K562 (cell line): ENCODE measurements around the gene MEIS1. TPM values are rescaled to one million over a fixed set of nuclear protein-coding genes. Genes with fewer than 3 reads are reported as not detected.

Experiments
- ATAC-seq: fragments of 200-7000 bp; cut with Tn5 transposase; 3 replicates; pipeline ENCODE4 v1.9.1; 2020; ENCODE audit warnings: moderate library complexity
- BruUV-seq: library from RNA; stranded (reverse); fragments of 400-500 nt; replicated peaks from 2 replicates; lab custom pipeline; 2021; lab: Mats Ljungman, UMichigan
- CTCF ChIA-PET: fragments of 300-600 bp; formaldehyde crosslinking; extraction: SDS; loops from one replicate; lab custom pipeline; 2021; ENCODE audit warnings: low intra/inter-chr PET ratio; lab: Yijun Ruan, JAX
- POLR2A ChIA-PET: fragments of 300-600, 350-650 bp; sonication (Branson Sonifier 250); formaldehyde crosslinking; extraction: SDS; loops from one replicate; lab custom pipeline; 2021; ENCODE audit warnings: antibody characterized with exemption, inconsistent platforms; lab: Yijun Ruan, JAX
- DNase-seq, 4 experiments: peaks; one replicate each; pipeline versions ENCODE4 v3.0.0 to v3.0.0-alpha.2; 2011 to 2018; ENCODE audit warnings: low spot score in 3 of 4, mixed read lengths in 3 of 4; ENCODE audit errors: extremely low read depth in 1 of 4
- FAIRE-seq: peaks from 2 replicates; lab custom pipeline; 2011; peaks lifted over from hg19 to GRCh38; lab: Jason Lieb, UNC
- H2AFZ ChIP-seq: 2 replicates; pipeline ENCODE4 v1.6.0; 2011; ENCODE audit warnings: low read depth, low read length, control low read depth, inconsistent platforms
- H3K27ac ChIP-seq: fragments of 200-600 bp; 3 replicates; pipeline ENCODE4 v1.8.0; 2011; ENCODE audit warnings: low read depth, mild to moderate bottlenecking, control low read depth, inconsistent platforms, low read length, moderate library complexity, mixed read lengths; ENCODE audit errors: extremely low read depth
- H3K27me3 ChIP-seq, 2 experiments: fragments of 300-600 bp in 1 of 2; 2 replicates in 1 of 2; 3 replicates in 1 of 2; pipeline versions ENCODE4 v1.6.0 to v1.8.0; 2011; ENCODE audit warnings: inconsistent platforms in 2 of 2, low read length in 2 of 2, mild to moderate bottlenecking in 1 of 2, mixed read lengths in 1 of 2, moderate library complexity in 1 of 2; ENCODE audit not compliant: control insufficient read depth in 2 of 2, insufficient read depth in 2 of 2
- H3K36me3 ChIP-seq: fragments of 300-600 bp; 3 replicates; pipeline ENCODE4 v1.8.0; 2011; ENCODE audit warnings: mild to moderate bottlenecking, low read length, inconsistent platforms; ENCODE audit not compliant: control insufficient read depth, insufficient read depth
- H3K4me1 ChIP-seq, 2 experiments: fragments of 200-600 bp in 1 of 2; replicated peaks in 1 of 2; 2 replicates in 1 of 2; 3 replicates in 1 of 2; pipeline versions ENCODE4 v1.5.1 to v1.8.0; 2011; ENCODE audit warnings: inconsistent platforms in 2 of 2, low read length in 2 of 2, mild to moderate bottlenecking in 1 of 2, mixed read lengths in 1 of 2, moderate library complexity in 1 of 2; ENCODE audit not compliant: control insufficient read depth in 2 of 2, insufficient read depth in 2 of 2
- H3K4me2 ChIP-seq: 2 replicates; pipeline ENCODE4 v1.6.1; 2011; ENCODE audit warnings: low read length, control low read depth, inconsistent platforms, mixed read lengths; ENCODE audit not compliant: insufficient read depth
- H3K4me3 ChIP-seq: fragments of 200-600 bp; sonication (generic), shearing (Covaris generic); 2 replicates; pipeline ENCODE4 v1.5.1; 2016; ENCODE audit warnings: control low read depth, inconsistent platforms
- H3K79me2 ChIP-seq: fragments of 200-600 bp; 3 replicates; pipeline ENCODE4 v1.8.0; 2011; ENCODE audit warnings: low read length, inconsistent platforms; ENCODE audit not compliant: control insufficient read depth, insufficient read depth
- H3K9ac ChIP-seq, 2 experiments: 2 replicates each; pipeline versions ENCODE4 v1.6.0 to v1.6.1; 2011; ENCODE audit warnings: low read depth in 2 of 2, low read length in 2 of 2, control low read depth in 1 of 2, inconsistent platforms in 1 of 2, mild to moderate bottlenecking in 1 of 2, mixed read lengths in 1 of 2; ENCODE audit not compliant: insufficient read depth in 1 of 2
- H3K9me1 ChIP-seq: one replicate; pipeline ENCODE4 v1.6.0; 2011; ENCODE audit warnings: inconsistent platforms, mild to moderate bottlenecking, low read length, moderate library complexity; ENCODE audit not compliant: control insufficient read depth, insufficient read depth
- H3K9me3 ChIP-seq: replicated peaks from 2 replicates; pipeline ENCODE4 v1.5.1; 2011; ENCODE audit warnings: low read depth, low read length, inconsistent platforms; ENCODE audit not compliant: control insufficient read depth, insufficient read depth
- H4K20me1 ChIP-seq: replicated peaks from 2 replicates; pipeline ENCODE4 v1.6.1; 2011; ENCODE audit warnings: low read length, inconsistent platforms, mixed read lengths; ENCODE audit not compliant: control insufficient read depth, insufficient read depth
- ARID2 ChIP-seq: fragments of 450-650 bp; IDR thresholded peaks from 2 replicates; pipeline ENCODE4 v1.6.1; 2017; ENCODE audit warnings: antibody characterized with exemption, mild to moderate bottlenecking
- CCAR2 ChIP-seq: fragments of 200-400 bp; formaldehyde crosslinking; IDR thresholded peaks from 2 replicates; pipeline ENCODE4 v1.6.1; 2017; ENCODE audit warnings: mild to moderate bottlenecking, low read depth, low read length
- MAFF ChIP-seq: IDR thresholded peaks from 2 replicates; pipeline ENCODE4 v1.6.1; 2012; ENCODE audit warnings: low read length, improper control_type of control experiment
- PHF21A ChIP-seq: fragments of 450-650 bp; IDR thresholded peaks from 2 replicates; pipeline ENCODE4 v1.6.1; 2017; ENCODE audit warnings: low read depth, borderline replicate concordance
- POLR2A ChIP-seq: fragments of 450-650 bp; conservative IDR thresholded peaks from 2 replicates; pipeline ENCODE4 v1.6.1; 2016
- RHOXF2B ChIP-seq: fragments of 250-450 bp; sonication (Bioruptor Pico); conservative IDR thresholded peaks from 2 replicates; pipeline ENCODE4 v1.5.1; 2021
- SIRT6 ChIP-seq: IDR thresholded peaks from one replicate; pipeline ENCODE4 v1.6.1; 2012; ENCODE audit warnings: low read depth, mild to moderate bottlenecking, control low read depth, inconsistent platforms, low read length, moderate library complexity
- SIX5 ChIP-seq, 2 experiments: IDR thresholded peaks; 2 replicates each; pipeline ENCODE4 v1.6.1; 2011; ENCODE audit warnings: low read length in 2 of 2, borderline replicate concordance in 1 of 2, low read depth in 1 of 2, mild to moderate bottlenecking in 1 of 2, moderate library complexity in 1 of 2; ENCODE audit not compliant: insufficient read depth in 1 of 2
- STAG1 ChIP-seq: sonication (generic); formaldehyde crosslinking; IDR thresholded peaks from 2 replicates; pipeline ENCODE4 v1.5.0; 2020; ENCODE audit warnings: missing genetic modification reagents, borderline replicate concordance
- TCFL5 ChIP-seq: fragments of 250-450 bp; sonication (Bioruptor Pico); conservative IDR thresholded peaks from 2 replicates; pipeline ENCODE4 v1.6.1; 2021; ENCODE audit warnings: mild to moderate bottlenecking, moderate library complexity, matching md5 sums
- ZNF140 ChIP-seq: fragments of 250-450 bp; sonication (Bioruptor Pico); IDR thresholded peaks from 2 replicates; pipeline ENCODE4 v1.8.0; 2021; ENCODE audit warnings: moderate library complexity, mild to moderate bottlenecking, inconsistent platforms
- ZNF551 ChIP-seq: fragments of 250-450 bp; sonication (Bioruptor Pico); IDR thresholded peaks from 2 replicates; pipeline ENCODE4 v1.5.0; 2021; ENCODE audit warnings: mild to moderate bottlenecking, moderate library complexity
- ZNF589 ChIP-seq: fragments of 200-800 bp; sonication (Bioruptor generic); IDR thresholded peaks from 2 replicates; pipeline ENCODE4 v1.6.1; 2016; ENCODE audit warnings: low read depth, missing genetic modification characterization, missing compliant biosample characterization
- ZNF785 ChIP-seq: fragments of 250-450 bp; sonication (Bioruptor Pico); IDR thresholded peaks from 2 replicates; pipeline ENCODE4 v1.4.0; 2020; ENCODE audit warnings: mild to moderate bottlenecking
- WGBS: fragments of 100-300 bp; shearing (Covaris generic); methylation state at CpG from one replicate; pipeline ENCODE4 v1.1.6; 2016; ENCODE audit warnings: low coverage, mixed read lengths; ENCODE audit not compliant: insufficient coverage; ENCODE audit errors: missing lambda C conversion rate; 5-methylcytosine and 5-hydroxymethylcytosine counted together
- in situ Hi-C: fragments of 300-500 bp; cut with MboI; formaldehyde crosslinking; loops from 4 replicates; pipeline ENCODE4 v1.15.0; 2018; ENCODE audit warnings: inconsistent platforms, mixed read lengths
- intact Hi-C: fragments of 100-400 bp; cut with micrococcal nuclease; formaldehyde crosslinking; loops from 2 replicates; pipeline ENCODE4 v1.14.2; 2022
- polyA plus RNA-seq, 8 experiments: library from polyadenylated mRNA; depleted of rRNA in 4 of 8; stranded (reverse) in 5 of 8; unstranded in 3 of 8; fragments of >200 nt; fragmentation: Nextera tagmentation in 2 of 8; fragmentation: Illumina TruSeq in 1 of 8; extraction: Ambion mirVana in 2 of 8; extraction: Trizol in 1 of 8; gene quantifications; 2 replicates each; pipeline versions ENCODE4 v1.2.1 to v1.2.3, GENCODE V29; 2011 to 2014; ENCODE audit warnings: inconsistent platforms in 1 of 8, missing spikeins in 1 of 8
- total RNA-seq, 7 experiments: library from RNA; depleted of rRNA in 6 of 7; stranded (reverse); fragments of >200 nt in 6 of 7; fragmentation: Illumina TruSeq in 2 of 7; extraction: Trizol in 2 of 7; gene quantifications; 2 replicates each; pipeline versions ENCODE4 v1.2.1 to v1.2.3, GENCODE V29; 2011 to 2021; ENCODE audit warnings: low replicate concordance in 1 of 7
- TF ChIP-seq, protein P1 (sequence below): fragments of 450-650 bp; IDR thresholded peaks from 2 replicates; pipeline ENCODE4 v1.7.0; 2016; ENCODE audit warnings: borderline replicate concordance
- TF ChIP-seq, protein P2 (sequence below): sonication (generic); formaldehyde crosslinking; IDR thresholded peaks from 2 replicates; pipeline ENCODE4 v1.8.1; 2023; ENCODE audit warnings: mild to moderate bottlenecking, missing genetic modification reagents
- TF ChIP-seq, protein P3 (sequence below): sonication (generic); formaldehyde crosslinking; IDR thresholded peaks from 2 replicates; pipeline ENCODE4 v1.8.1; 2022; ENCODE audit warnings: missing genetic modification reagents

Gene MEIS1
- total and polyA plus RNA-seq, 9 of the 15 experiments (the other 6 are each of a cell fraction or from before 2014, with no cell fraction given): 2.3 to 9.0 (median 5.9) TPM

DNA sequence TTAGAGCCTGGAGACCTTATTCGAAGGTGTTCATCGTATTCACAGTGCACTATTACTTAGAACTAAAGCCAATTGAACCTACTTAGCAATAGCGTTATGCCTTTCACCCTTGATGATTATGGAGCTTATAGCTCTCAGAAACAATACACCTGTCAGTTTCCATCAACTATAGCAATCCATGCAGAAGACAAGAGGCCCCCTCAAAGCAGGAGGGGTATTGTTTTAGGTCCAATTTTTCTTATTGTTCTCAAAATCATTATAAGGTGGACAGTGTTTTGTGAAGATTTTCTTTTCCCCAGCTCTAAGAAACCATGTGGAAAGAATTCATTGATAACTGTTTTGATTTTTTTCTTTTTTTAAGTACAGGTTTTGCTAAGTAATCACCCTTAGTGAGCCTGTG is 135.5 kb downstream of the MEIS1 start:
- Histone ChIP-seq H3K36me3 (no peaks in the 10 kb centered on the region), H3K4me1 (peaks cover 2 to 10% of the 10 kb centered on the region in 2 experiments; a peak in 4 of 5 replicates), H4K20me1 (no peaks in the 10 kb centered on the region), H3K27me3 (no peaks in the 10 kb centered on the region), H3K9ac (no peak overlapping the region), H3K79me2 (no peaks in the 10 kb centered on the region), H3K4me2 (no peak overlapping the region), H3K9me3 (no peaks in the 10 kb centered on the region), H3K9me1 (no peaks in the 10 kb centered on the region), H3K27ac (no peak overlapping the region), H3K4me3 (no peak overlapping the region), H2AFZ (no peak overlapping the region)
- 52% methylated on average over 3 of the region's 3 CpGs for WGBS
- BruUV-seq: no TSS peak
- ATAC-seq (no peak), FAIRE-seq (no peak), DNase-seq (no peak)
- ChIA-PET CTCF (no interaction called here), POLR2A (no interaction called here)
- in situ Hi-C loops: no loop called here
- intact Hi-C loops: loop anchor here (10.0 kb wide), 3 partner anchors 656 to 1084 kb away; no protein-coding TSS in a partner anchor
- TF ChIP-seq ARID2: no peak
- TF ChIP-seq, protein P1, sequence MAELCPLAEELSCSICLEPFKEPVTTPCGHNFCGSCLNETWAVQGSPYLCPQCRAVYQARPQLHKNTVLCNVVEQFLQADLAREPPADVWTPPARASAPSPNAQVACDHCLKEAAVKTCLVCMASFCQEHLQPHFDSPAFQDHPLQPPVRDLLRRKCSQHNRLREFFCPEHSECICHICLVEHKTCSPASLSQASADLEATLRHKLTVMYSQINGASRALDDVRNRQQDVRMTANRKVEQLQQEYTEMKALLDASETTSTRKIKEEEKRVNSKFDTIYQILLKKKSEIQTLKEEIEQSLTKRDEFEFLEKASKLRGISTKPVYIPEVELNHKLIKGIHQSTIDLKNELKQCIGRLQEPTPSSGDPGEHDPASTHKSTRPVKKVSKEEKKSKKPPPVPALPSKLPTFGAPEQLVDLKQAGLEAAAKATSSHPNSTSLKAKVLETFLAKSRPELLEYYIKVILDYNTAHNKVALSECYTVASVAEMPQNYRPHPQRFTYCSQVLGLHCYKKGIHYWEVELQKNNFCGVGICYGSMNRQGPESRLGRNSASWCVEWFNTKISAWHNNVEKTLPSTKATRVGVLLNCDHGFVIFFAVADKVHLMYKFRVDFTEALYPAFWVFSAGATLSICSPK: no peak
- TF ChIP-seq RHOXF2B (CRISPR knock-in tag): no peak
- TF ChIP-seq CCAR2: no peak
- no peak for TF ChIP-seq SIX5 (IDR thresholded peaks at IDR 0.05; ENCODE audit: borderline replicate concordance in 1 of 2, insufficient read depth in 1 of 2, low read depth in 1 of 2, low read length in 2 of 2)
- TF ChIP-seq SIRT6: no peak
- no peak for TF ChIP-seq PHF21A
- TF ChIP-seq MAFF: no peak
- no peak for TF ChIP-seq STAG1 (CRISPR knock-in tag)
- no peak for TF ChIP-seq TCFL5 (CRISPR knock-in tag)
- no peak for TF ChIP-seq ZNF140 (CRISPR knock-in tag)
- no peak for TF ChIP-seq ZNF551 (CRISPR knock-in tag)
- TF ChIP-seq, protein P2, sequence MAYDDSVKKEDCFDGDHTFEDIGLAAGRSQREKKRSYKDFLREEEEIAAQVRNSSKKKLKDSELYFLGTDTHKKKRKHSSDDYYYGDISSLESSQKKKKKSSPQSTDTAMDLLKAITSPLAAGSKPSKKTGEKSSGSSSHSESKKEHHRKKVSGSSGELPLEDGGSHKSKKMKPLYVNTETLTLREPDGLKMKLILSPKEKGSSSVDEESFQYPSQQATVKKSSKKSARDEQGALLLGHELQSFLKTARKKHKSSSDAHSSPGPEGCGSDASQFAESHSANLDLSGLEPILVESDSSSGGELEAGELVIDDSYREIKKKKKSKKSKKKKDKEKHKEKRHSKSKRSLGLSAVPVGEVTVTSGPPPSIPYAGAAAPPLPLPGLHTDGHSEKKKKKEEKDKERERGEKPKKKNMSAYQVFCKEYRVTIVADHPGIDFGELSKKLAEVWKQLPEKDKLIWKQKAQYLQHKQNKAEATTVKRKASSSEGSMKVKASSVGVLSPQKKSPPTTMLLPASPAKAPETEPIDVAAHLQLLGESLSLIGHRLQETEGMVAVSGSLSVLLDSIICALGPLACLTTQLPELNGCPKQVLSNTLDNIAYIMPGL: no peak
- TF ChIP-seq ZNF589 (CRISPR knock-in tag): no peak
- TF ChIP-seq ZNF785 (CRISPR knock-in tag): no peak
- no peak for TF ChIP-seq POLR2A
- TF ChIP-seq, protein P3, sequence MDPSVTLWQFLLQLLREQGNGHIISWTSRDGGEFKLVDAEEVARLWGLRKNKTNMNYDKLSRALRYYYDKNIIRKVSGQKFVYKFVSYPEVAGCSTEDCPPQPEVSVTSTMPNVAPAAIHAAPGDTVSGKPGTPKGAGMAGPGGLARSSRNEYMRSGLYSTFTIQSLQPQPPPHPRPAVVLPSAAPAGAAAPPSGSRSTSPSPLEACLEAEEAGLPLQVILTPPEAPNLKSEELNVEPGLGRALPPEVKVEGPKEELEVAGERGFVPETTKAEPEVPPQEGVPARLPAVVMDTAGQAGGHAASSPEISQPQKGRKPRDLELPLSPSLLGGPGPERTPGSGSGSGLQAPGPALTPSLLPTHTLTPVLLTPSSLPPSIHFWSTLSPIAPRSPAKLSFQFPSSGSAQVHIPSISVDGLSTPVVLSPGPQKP (CRISPR knock-in tag): no peak
